Liver (tissue), 9 donors: ENCODE results near the gene GPATCH8. TPM values are rescaled to one million over a fixed set of nuclear protein-coding genes. Genes with fewer than 3 reads are reported as not detected.

Experiments used
- DNase-seq: peaks from one replicate; pipeline ENCODE4 v3.0.0-alpha.2; 2017; ENCODE audit warnings: low spot score
- H3K27ac ChIP-seq, 2 donors: one replicate each; pipeline ENCODE4 v1.7.0; 2013; ENCODE audit warnings: inconsistent platforms in 2 of 2, low read length in 2 of 2, control low read depth in 1 of 2, low read depth in 1 of 2, mild to moderate bottlenecking in 1 of 2
- H3K27me3 ChIP-seq, 4 donors: one replicate each; pipeline versions ENCODE4 v1.6.1 to v1.7.0; 2013; ENCODE audit warnings: low read length in 3 of 4, inconsistent platforms in 1 of 4, mild to moderate bottlenecking in 1 of 4, moderate library complexity in 1 of 4; ENCODE audit not compliant: control insufficient read depth in 4 of 4, insufficient read depth in 4 of 4
- H3K36me3 ChIP-seq, 4 donors: one replicate each; pipeline versions ENCODE4 v1.6.1 to v1.7.0; 2013; ENCODE audit warnings: low read length in 3 of 4, mild to moderate bottlenecking in 3 of 4, low read depth in 1 of 4, moderate library complexity in 1 of 4; ENCODE audit not compliant: control insufficient read depth in 4 of 4, insufficient read depth in 3 of 4
- H3K4me1 ChIP-seq, 4 donors: one replicate each; pipeline versions ENCODE4 v1.6.1 to v1.7.0; 2013; ENCODE audit warnings: low read length in 3 of 4, mild to moderate bottlenecking in 3 of 4, moderate library complexity in 1 of 4; ENCODE audit not compliant: control insufficient read depth in 4 of 4, insufficient read depth in 4 of 4
- H3K4me3 ChIP-seq, 3 donors: one replicate each; pipeline versions ENCODE4 v1.6.1 to v1.7.0; 2013; ENCODE audit warnings: low read length in 3 of 3, control low read depth in 1 of 3, low read depth in 1 of 3, mild to moderate bottlenecking in 1 of 3
- H3K9ac ChIP-seq, 2 donors: one replicate each; pipeline ENCODE4 v1.7.0; 2013; ENCODE audit warnings: low read length in 2 of 2, mild to moderate bottlenecking in 2 of 2, moderate library complexity in 2 of 2, control low read depth in 1 of 2, low read depth in 1 of 2
- H3K9me3 ChIP-seq, 4 donors: one replicate each; pipeline versions ENCODE4 v1.6.1 to v1.7.0; 2013; ENCODE audit warnings: low read length in 3 of 4; ENCODE audit not compliant: control insufficient read depth in 4 of 4
- ATF3 ChIP-seq: IDR thresholded peaks from 2 replicates; pipeline ENCODE4 v1.6.1; 2016; ENCODE audit warnings: antibody characterized with exemption
- CTCF ChIP-seq: fragments of 150-350 bp; IDR thresholded peaks from 2 replicates; pipeline ENCODE4 v1.5.1; 2017; ENCODE audit warnings: improper control_type of control experiment, low read depth, low read length; ENCODE audit not compliant: missing input control
- EGR1 ChIP-seq, 2 donors: IDR thresholded peaks; 2 replicates each; pipeline ENCODE4 v1.6.1; 2016 to 2018; ENCODE audit warnings: antibody characterized with exemption in 2 of 2, low read depth in 2 of 2
- FOXA1 ChIP-seq: IDR thresholded peaks from 2 replicates; pipeline ENCODE4 v1.6.1; 2016; ENCODE audit warnings: antibody characterized with exemption
- FOXA2 ChIP-seq: IDR thresholded peaks from 2 replicates; pipeline ENCODE4 v1.6.1; 2016; ENCODE audit warnings: antibody characterized with exemption
- GABPA ChIP-seq, 2 donors: IDR thresholded peaks in 1 of 2; conservative IDR thresholded peaks in 1 of 2; 2 replicates each; pipeline ENCODE4 v1.6.1; 2016; ENCODE audit warnings: antibody characterized with exemption in 2 of 2, mild to moderate bottlenecking in 1 of 2, moderate library complexity in 1 of 2
- HNF4A ChIP-seq, 2 donors: conservative IDR thresholded peaks; 2 replicates each; pipeline ENCODE4 v1.6.1; 2016; ENCODE audit warnings: antibody characterized with exemption in 2 of 2, mild to moderate bottlenecking in 2 of 2
- HNF4G ChIP-seq: IDR thresholded peaks from 2 replicates; pipeline ENCODE4 v1.6.1; 2016; ENCODE audit warnings: antibody characterized with exemption
- JUND ChIP-seq, 2 donors: IDR thresholded peaks; 2 replicates each; pipeline ENCODE4 v1.6.1; 2016; ENCODE audit warnings: antibody characterized with exemption in 2 of 2
- MAX ChIP-seq: IDR thresholded peaks from 2 replicates; pipeline ENCODE4 v1.6.1; 2016; ENCODE audit warnings: antibody characterized with exemption
- NR2F2 ChIP-seq: IDR thresholded peaks from 2 replicates; pipeline ENCODE4 v1.6.1; 2016; ENCODE audit warnings: antibody characterized with exemption
- RAD21 ChIP-seq, 2 donors: IDR thresholded peaks; 2 replicates each; pipeline ENCODE4 v1.6.1; 2016; ENCODE audit warnings: antibody characterized with exemption in 2 of 2, mild to moderate bottlenecking in 2 of 2
- REST ChIP-seq: IDR thresholded peaks from 2 replicates; pipeline ENCODE4 v1.6.1; 2016; ENCODE audit warnings: antibody characterized with exemption, mild to moderate bottlenecking
- RXRA ChIP-seq, 2 donors: IDR thresholded peaks; 2 replicates each; pipeline ENCODE4 v1.6.1; 2017 to 2018; ENCODE audit warnings: antibody characterized with exemption in 2 of 2, mild to moderate bottlenecking in 1 of 2
- SP1 ChIP-seq: IDR thresholded peaks from 2 replicates; pipeline ENCODE4 v1.6.1; 2018; ENCODE audit warnings: antibody characterized with exemption, mild to moderate bottlenecking
- TAF1 ChIP-seq: conservative IDR thresholded peaks from 2 replicates; pipeline ENCODE4 v1.6.1; 2016; ENCODE audit warnings: antibody characterized with exemption, mild to moderate bottlenecking
- YY1 ChIP-seq: IDR thresholded peaks from 2 replicates; pipeline ENCODE4 v1.6.1; 2016; ENCODE audit warnings: antibody characterized with exemption, mild to moderate bottlenecking
- ZBTB33 ChIP-seq: IDR thresholded peaks from 2 replicates; pipeline ENCODE4 v1.6.1; 2016; ENCODE audit warnings: antibody characterized with exemption
- WGBS: extraction: QIAGEN DNeasy Blood & Tissue Kit; methylation state at CpG from one replicate; pipeline ENCODE4 v1.1.7; 2013; 5-methylcytosine and 5-hydroxymethylcytosine counted together
- polyA plus RNA-seq, 2 donors: library from polyadenylated mRNA; stranded (reverse) in 1 of 2; unstranded in 1 of 2; fragments of 200-250 nt in 1 of 2; fragments of >200 nt in 1 of 2; fragmentation: Nextera tagmentation in 1 of 2; extraction: Ambion mirVana in 1 of 2; gene quantifications; one replicate each; pipeline versions ENCODE4 v1.2.1 to v1.2.3, GENCODE V29; 2013 to 2015
- total RNA-seq, 2 donors: library from RNA; depleted of rRNA; stranded (reverse); fragments of >200 nt; gene quantifications; one replicate each; pipeline ENCODE4 v1.2.3, GENCODE V29; 2014
- donor health status: healthy.
- donor health status: healthy.
- donor health status: healthy.
- donor health status: healthy.
- donor health status: healthy.

The GPATCH8 gene
- total and polyA plus RNA-seq, 4 donors: 4.2 to 21.8 (median 9.9) TPM

- DNase-seq: no peak
- peaks cover 5 to 11% (median 7%) of the 10 kb centered on the region in 4 donors for H3K4me1 ChIP-seq
- no peak overlapping the region for H3K9ac ChIP-seq
- H3K27ac ChIP-seq: no peak overlapping the region
- H3K36me3 ChIP-seq: no peaks in the 10 kb centered on the region
- TF ChIP-seq TAF1 (no peak), FOXA1 (no peak), RAD21 (IDR thresholded peaks at IDR 0.05) (no peak), FOXA2 (no peak), ZBTB33 (no peak), NR2F2 (no peak), HNF4G (no peak), HNF4A (conservative IDR thresholded peaks at IDR 0.05) (no peak), RXRA (IDR thresholded peaks at IDR 0.05) (no peak), SP1 (no peak), GABPA (IDR thresholded peaks at IDR 0.05 in 1 of 2, conservative IDR thresholded peaks at IDR 0.05 in 1 of 2) (no peak), REST (no peak), YY1 (no peak), MAX (no peak), CTCF (no peak), ATF3 (no peak), JUND (IDR thresholded peaks at IDR 0.05) (no peak), EGR1 (IDR thresholded peaks at IDR 0.05; ENCODE audit: low read depth in 2 of 2) (no peak)
- no peaks in the 10 kb centered on the region for H3K9me3 ChIP-seq
- 89% methylated on average over 15 of the region's 15 CpGs for WGBS
- no peaks in the 10 kb centered on the region for H3K27me3 ChIP-seq
- no peak overlapping the region for H3K4me3 ChIP-seq
These were observed 119.8 kb downstream of the GPATCH8 start for GRCh38 chr17:44383363-44383762.
